ENCODE results near the gene ADRA2B.
"Not testable (repeated sequence)": the region's sequence is repeated elsewhere in the genome, so short reads cannot be mapped to it uniquely, and the experiment has no call there.

GRCh38 chr2:96064047-96064675 is 52.2 kb downstream of the ADRA2B start:
- not testable (repeated sequence) for TF ChIP-seq SUZ12 (IDR thresholded peaks at IDR 0.05; ENCODE audit: extremely low read depth, insufficient read depth, insufficient read length); YY1 (IDR thresholded peaks at IDR 0.05; ENCODE audit: insufficient read depth, insufficient read length); ZNF274 (IDR thresholded peaks at IDR 0.05; ENCODE audit: low read depth, low read length)

Measured in NT2/D1 (cell line).